GM23338 (cell line): ENCODE results near the gene ERC1. TPM values are rescaled to one million over a fixed set of nuclear protein-coding genes. Genes with fewer than 3 reads are reported as not detected.

Experiments used
- ATAC-seq: fragments of 200-7000 bp; cut with Tn5 transposase; 3 replicates; pipeline ENCODE4 v1.9.1; 2020
- DNase-seq: peaks from one replicate; pipeline ENCODE4 v3.0.0-alpha.2; 2015; ENCODE audit warnings: low spot score
- H2AFZ ChIP-seq: fragments of 200-600 bp; sonication (generic); 2 replicates; pipeline ENCODE4 v1.8.0; 2016; ENCODE audit warnings: antibody characterized with exemption, mild to moderate bottlenecking, moderate library complexity
- H3F3A ChIP-seq: fragments of 200-600 bp; sonication (generic); replicated peaks from 2 replicates; pipeline ENCODE4 v1.8.0; 2017; ENCODE audit warnings: antibody characterized with exemption, mixed run types, low read depth
- H3K27ac ChIP-seq: fragments of 200-600 bp; sonication (generic); 2 replicates; pipeline ENCODE4 v1.6.1; 2016; ENCODE audit warnings: low read depth
- H3K27me3 ChIP-seq: fragments of 200-600 bp; sonication (generic); 2 replicates; pipeline ENCODE4 v1.8.0; 2016; ENCODE audit warnings: mild to moderate bottlenecking, mixed run types, moderate library complexity; ENCODE audit not compliant: insufficient read depth
- H3K36me3 ChIP-seq: fragments of 200-600 bp; sonication (generic); 2 replicates; pipeline ENCODE4 v1.8.0; 2016; ENCODE audit warnings: mild to moderate bottlenecking; ENCODE audit not compliant: insufficient read depth
- H3K4me1 ChIP-seq: fragments of 200-600 bp; sonication (generic); 2 replicates; pipeline ENCODE4 v1.8.0; 2016; ENCODE audit warnings: mild to moderate bottlenecking, moderate library complexity; ENCODE audit not compliant: insufficient read depth
- H3K4me2 ChIP-seq: fragments of 200-600 bp; sonication (generic); 2 replicates; pipeline ENCODE4 v1.7.1; 2017; ENCODE audit warnings: mixed run types
- H3K4me3 ChIP-seq: fragments of 200-600 bp; sonication (generic); 2 replicates; pipeline ENCODE4 v1.6.1; 2016; ENCODE audit warnings: mixed run types
- H3K79me2 ChIP-seq: fragments of 200-600 bp; sonication (generic); replicated peaks from 2 replicates; pipeline ENCODE4 v1.8.0; 2017; ENCODE audit warnings: mild to moderate bottlenecking; ENCODE audit not compliant: insufficient read depth
- H3K9me2 ChIP-seq: fragments of 200-600 bp; sonication (generic); 2 replicates; pipeline ENCODE4 v1.8.0; 2017; ENCODE audit not compliant: insufficient read depth
- H4K20me1 ChIP-seq: fragments of 200-600 bp; sonication (generic); replicated peaks from 2 replicates; pipeline ENCODE4 v1.8.0; 2017; ENCODE audit warnings: mild to moderate bottlenecking; ENCODE audit not compliant: insufficient read depth
- H3K27ac Mint-ChIP-seq: 2 replicates; pipeline ENCODE4 v1.8.0; 2020; ENCODE audit warnings: inconsistent platforms, mild to moderate bottlenecking, moderate library complexity, mixed read lengths
- H3K27me3 Mint-ChIP-seq: 3 replicates; pipeline ENCODE4 v1.8.0; 2022; ENCODE audit warnings: low read depth, mild to moderate bottlenecking, moderate library complexity, mixed read lengths, inconsistent platforms; ENCODE audit not compliant: insufficient read depth, poor library complexity
- H3K36me3 Mint-ChIP-seq: 3 replicates; pipeline ENCODE4 v1.8.0; 2021; ENCODE audit warnings: low read depth, mild to moderate bottlenecking, inconsistent platforms, moderate library complexity, mixed read lengths
- H3K4me1 Mint-ChIP-seq: 3 replicates; pipeline ENCODE4 v1.8.0; 2020; ENCODE audit warnings: mild to moderate bottlenecking, inconsistent platforms, mixed read lengths
- H3K4me3 Mint-ChIP-seq: 3 replicates; pipeline ENCODE4 v1.8.0; 2021; ENCODE audit warnings: moderate library complexity, mild to moderate bottlenecking, inconsistent platforms, mixed read lengths
- H3K9me3 Mint-ChIP-seq: 3 replicates; pipeline ENCODE4 v1.8.0; 2020; ENCODE audit warnings: moderate library complexity, mild to moderate bottlenecking, inconsistent platforms, mixed read lengths
- CREB1 ChIP-seq: fragments of 250-450 bp; sonication (Bioruptor Pico); IDR thresholded peaks from 2 replicates; pipeline ENCODE4 v1.5.0; 2020; ENCODE audit warnings: low read depth, mild to moderate bottlenecking, moderate library complexity
- EZH2 ChIP-seq: fragments of 200-600 bp; sonication (generic); IDR thresholded peaks from one replicate; pipeline ENCODE4 v1.8.0; 2017; ENCODE audit warnings: antibody characterized with exemption, mild to moderate bottlenecking, low read depth; ENCODE audit not compliant: unreplicated experiment
- EZH2phosphoT487 ChIP-seq: fragments of 200-600 bp; sonication (generic); IDR thresholded peaks from one replicate; pipeline ENCODE4 v1.8.1; 2018; ENCODE audit warnings: antibody characterized with exemption; ENCODE audit not compliant: unreplicated experiment
- JUNB ChIP-seq: IDR thresholded peaks from one replicate; pipeline ENCODE4 v1.6.1; 2016; ENCODE audit warnings: antibody characterized with exemption; ENCODE audit not compliant: unreplicated experiment
- NANOG ChIP-seq: IDR thresholded peaks from 2 replicates; pipeline ENCODE4 v1.6.1; 2016; ENCODE audit warnings: antibody characterized with exemption, borderline replicate concordance
- POLR2AphosphoS5 ChIP-seq: IDR thresholded peaks from 2 replicates; pipeline ENCODE4 v1.6.1; 2016; ENCODE audit warnings: antibody characterized with exemption, low read depth
- REST ChIP-seq: IDR thresholded peaks from one replicate; pipeline ENCODE4 v1.6.1; 2018; ENCODE audit warnings: antibody characterized with exemption; ENCODE audit not compliant: unreplicated experiment
- STAT1 ChIP-seq: IDR thresholded peaks from one replicate; pipeline ENCODE4 v1.6.1; 2016; ENCODE audit warnings: antibody characterized with exemption; ENCODE audit not compliant: unreplicated experiment
- ZNF114 ChIP-seq: fragments of 250-450 bp; sonication (Bioruptor Pico); IDR thresholded peaks from 2 replicates; pipeline ENCODE4 v1.5.0; 2020; ENCODE audit warnings: mild to moderate bottlenecking, moderate library complexity
- ZNF331 ChIP-seq: fragments of 250-450 bp; sonication (Bioruptor Pico); IDR thresholded peaks from 2 replicates; pipeline ENCODE4 v1.5.0; 2020; ENCODE audit warnings: low read depth, mild to moderate bottlenecking, moderate library complexity
- polyA plus RNA-seq: library from polyadenylated mRNA; unstranded; fragments of >200 nt; fragmentation: Nextera tagmentation; extraction: Ambion mirVana; gene quantifications from 2 replicates; pipeline ENCODE4 v1.2.1, GENCODE V29; 2016
- total RNA-seq: library from RNA; depleted of rRNA; stranded (reverse); fragments of >200 nt; shearing (Covaris generic); gene quantifications from 2 replicates; pipeline ENCODE4 v1.2.3, GENCODE V29; 2014
- TF ChIP-seq, protein P1 (sequence below): IDR thresholded peaks from 2 replicates; pipeline ENCODE4 v1.6.1; 2016; ENCODE audit warnings: antibody characterized with exemption
- TF ChIP-seq, protein P2 (sequence below): fragments of 250-450 bp; sonication (Bioruptor Pico); IDR thresholded peaks from 2 replicates; pipeline ENCODE4 v1.5.0; 2020; ENCODE audit warnings: mild to moderate bottlenecking, moderate library complexity
- TF ChIP-seq, protein P3 (sequence below), 2 experiments: fragments of 200-600 bp in 1 of 2; sonication (generic) in 1 of 2; conservative IDR thresholded peaks; 2 replicates each; pipeline versions ENCODE4 v1.5.1 to v1.6.1; 2016 to 2017; ENCODE audit warnings: antibody characterized with exemption in 2 of 2, low read depth in 2 of 2, mild to moderate bottlenecking in 2 of 2, moderate library complexity in 1 of 2

ERC1 gene
- total and polyA plus RNA-seq, 2 experiments from 2014 or later: 28.1 to 35.3 TPM

- Mint-ChIP-seq H3K36me3 (peaks cover 14% of the 10 kb centered on the region), H3K27ac (no peak overlapping the region), H3K9me3 (peaks cover 13% of the 10 kb centered on the region), H3K4me1 (peaks cover 17% of the 10 kb centered on the region), H3K4me3 (no peak overlapping the region), H3K27me3 (no peaks in the 10 kb centered on the region)
- Histone ChIP-seq H3K9me2 (no peaks in the 10 kb centered on the region; the same call in 1 of the 2 replicates), H3K36me3 (no peaks in the 10 kb centered on the region), H4K20me1 (no peaks in the 10 kb centered on the region), H3F3A (no peaks in the 10 kb centered on the region), H3K4me2 (no peak overlapping the region), H3K27ac (no peak overlapping the region), H2AFZ (no peak overlapping the region), H3K79me2 (no peaks in the 10 kb centered on the region), H3K4me3 (no peak overlapping the region), H3K4me1 (peaks cover 4% of the 10 kb centered on the region; the same call in 1 of the 2 replicates), H3K27me3 (no peaks in the 10 kb centered on the region)
- ATAC-seq (no peak), DNase-seq (no peak)
- TF ChIP-seq EZH2: no peak
- TF ChIP-seq, protein P1, sequence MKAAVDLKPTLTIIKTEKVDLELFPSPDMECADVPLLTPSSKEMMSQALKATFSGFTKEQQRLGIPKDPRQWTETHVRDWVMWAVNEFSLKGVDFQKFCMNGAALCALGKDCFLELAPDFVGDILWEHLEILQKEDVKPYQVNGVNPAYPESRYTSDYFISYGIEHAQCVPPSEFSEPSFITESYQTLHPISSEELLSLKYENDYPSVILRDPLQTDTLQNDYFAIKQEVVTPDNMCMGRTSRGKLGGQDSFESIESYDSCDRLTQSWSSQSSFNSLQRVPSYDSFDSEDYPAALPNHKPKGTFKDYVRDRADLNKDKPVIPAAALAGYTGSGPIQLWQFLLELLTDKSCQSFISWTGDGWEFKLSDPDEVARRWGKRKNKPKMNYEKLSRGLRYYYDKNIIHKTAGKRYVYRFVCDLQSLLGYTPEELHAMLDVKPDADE: no peak
- no peak for TF ChIP-seq NANOG
- no peak for TF ChIP-seq ZNF114
- no peak for TF ChIP-seq ZNF331
- TF ChIP-seq, protein P2, sequence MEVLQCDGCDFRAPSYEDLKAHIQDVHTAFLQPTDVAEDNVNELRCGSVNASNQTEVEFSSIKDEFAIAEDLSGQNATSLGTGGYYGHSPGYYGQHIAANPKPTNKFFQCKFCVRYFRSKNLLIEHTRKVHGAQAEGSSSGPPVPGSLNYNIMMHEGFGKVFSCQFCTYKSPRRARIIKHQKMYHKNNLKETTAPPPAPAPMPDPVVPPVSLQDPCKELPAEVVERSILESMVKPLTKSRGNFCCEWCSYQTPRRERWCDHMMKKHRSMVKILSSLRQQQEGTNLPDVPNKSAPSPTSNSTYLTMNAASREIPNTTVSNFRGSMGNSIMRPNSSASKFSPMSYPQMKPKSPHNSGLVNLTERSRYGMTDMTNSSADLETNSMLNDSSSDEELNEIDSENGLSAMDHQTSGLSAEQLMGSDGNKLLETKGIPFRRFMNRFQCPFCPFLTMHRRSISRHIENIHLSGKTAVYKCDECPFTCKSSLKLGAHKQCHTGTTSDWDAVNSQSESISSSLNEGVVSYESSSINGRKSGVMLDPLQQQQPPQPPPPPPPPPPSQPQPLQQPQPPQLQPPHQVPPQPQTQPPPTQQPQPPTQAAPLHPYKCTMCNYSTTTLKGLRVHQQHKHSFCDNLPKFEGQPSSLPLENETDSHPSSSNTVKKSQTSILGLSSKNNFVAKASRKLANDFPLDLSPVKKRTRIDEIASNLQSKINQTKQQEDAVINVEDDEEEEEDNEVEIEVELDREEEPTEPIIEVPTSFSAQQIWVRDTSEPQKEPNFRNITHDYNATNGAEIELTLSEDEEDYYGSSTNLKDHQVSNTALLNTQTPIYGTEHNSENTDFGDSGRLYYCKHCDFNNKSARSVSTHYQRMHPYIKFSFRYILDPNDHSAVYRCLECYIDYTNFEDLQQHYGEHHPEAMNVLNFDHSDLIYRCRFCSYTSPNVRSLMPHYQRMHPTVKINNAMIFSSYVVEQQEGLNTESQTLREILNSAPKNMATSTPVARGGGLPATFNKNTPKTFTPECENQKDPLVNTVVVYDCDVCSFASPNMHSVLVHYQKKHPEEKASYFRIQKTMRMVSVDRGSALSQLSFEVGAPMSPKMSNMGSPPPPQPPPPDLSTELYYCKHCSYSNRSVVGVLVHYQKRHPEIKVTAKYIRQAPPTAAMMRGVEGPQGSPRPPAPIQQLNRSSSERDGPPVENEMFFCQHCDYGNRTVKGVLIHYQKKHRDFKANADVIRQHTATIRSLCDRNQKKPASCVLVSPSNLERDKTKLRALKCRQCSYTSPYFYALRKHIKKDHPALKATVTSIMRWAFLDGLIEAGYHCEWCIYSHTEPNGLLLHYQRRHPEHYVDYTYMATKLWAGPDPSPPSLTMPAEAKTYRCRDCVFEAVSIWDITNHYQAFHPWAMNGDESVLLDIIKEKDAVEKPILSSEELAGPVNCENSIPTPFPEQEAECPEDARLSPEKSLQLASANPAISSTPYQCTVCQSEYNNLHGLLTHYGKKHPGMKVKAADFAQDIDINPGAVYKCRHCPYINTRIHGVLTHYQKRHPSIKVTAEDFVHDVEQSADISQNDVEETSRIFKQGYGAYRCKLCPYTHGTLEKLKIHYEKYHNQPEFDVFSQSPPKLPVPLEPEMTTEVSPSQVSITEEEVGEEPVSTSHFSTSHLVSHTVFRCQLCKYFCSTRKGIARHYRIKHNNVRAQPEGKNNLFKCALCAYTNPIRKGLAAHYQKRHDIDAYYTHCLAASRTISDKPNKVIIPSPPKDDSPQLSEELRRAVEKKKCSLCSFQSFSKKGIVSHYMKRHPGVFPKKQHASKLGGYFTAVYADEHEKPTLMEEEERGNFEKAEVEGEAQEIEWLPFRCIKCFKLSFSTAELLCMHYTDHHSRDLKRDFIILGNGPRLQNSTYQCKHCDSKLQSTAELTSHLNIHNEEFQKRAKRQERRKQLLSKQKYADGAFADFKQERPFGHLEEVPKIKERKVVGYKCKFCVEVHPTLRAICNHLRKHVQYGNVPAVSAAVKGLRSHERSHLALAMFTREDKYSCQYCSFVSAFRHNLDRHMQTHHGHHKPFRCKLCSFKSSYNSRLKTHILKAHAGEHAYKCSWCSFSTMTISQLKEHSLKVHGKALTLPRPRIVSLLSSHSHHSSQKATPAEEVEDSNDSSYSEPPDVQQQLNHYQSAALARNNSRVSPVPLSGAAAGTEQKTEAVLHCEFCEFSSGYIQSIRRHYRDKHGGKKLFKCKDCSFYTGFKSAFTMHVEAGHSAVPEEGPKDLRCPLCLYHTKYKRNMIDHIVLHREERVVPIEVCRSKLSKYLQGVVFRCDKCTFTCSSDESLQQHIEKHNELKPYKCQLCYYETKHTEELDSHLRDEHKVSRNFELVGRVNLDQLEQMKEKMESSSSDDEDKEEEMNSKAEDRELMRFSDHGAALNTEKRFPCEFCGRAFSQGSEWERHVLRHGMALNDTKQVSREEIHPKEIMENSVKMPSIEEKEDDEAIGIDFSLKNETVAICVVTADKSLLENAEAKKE (CRISPR knock-in tag): no peak
- TF ChIP-seq POLR2AphosphoS5: no peak
- no peak for TF ChIP-seq CREB1
- TF ChIP-seq, protein P3, sequence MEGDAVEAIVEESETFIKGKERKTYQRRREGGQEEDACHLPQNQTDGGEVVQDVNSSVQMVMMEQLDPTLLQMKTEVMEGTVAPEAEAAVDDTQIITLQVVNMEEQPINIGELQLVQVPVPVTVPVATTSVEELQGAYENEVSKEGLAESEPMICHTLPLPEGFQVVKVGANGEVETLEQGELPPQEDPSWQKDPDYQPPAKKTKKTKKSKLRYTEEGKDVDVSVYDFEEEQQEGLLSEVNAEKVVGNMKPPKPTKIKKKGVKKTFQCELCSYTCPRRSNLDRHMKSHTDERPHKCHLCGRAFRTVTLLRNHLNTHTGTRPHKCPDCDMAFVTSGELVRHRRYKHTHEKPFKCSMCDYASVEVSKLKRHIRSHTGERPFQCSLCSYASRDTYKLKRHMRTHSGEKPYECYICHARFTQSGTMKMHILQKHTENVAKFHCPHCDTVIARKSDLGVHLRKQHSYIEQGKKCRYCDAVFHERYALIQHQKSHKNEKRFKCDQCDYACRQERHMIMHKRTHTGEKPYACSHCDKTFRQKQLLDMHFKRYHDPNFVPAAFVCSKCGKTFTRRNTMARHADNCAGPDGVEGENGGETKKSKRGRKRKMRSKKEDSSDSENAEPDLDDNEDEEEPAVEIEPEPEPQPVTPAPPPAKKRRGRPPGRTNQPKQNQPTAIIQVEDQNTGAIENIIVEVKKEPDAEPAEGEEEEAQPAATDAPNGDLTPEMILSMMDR (conservative IDR thresholded peaks at IDR 0.05; ENCODE audit: low read depth in 2 of 2): no peak
- no peak for TF ChIP-seq EZH2phosphoT487
- TF ChIP-seq STAT1: no peak
- TF ChIP-seq JUNB: no peak
- no peak for TF ChIP-seq REST
Observed at GRCh38 chr12:1382826-1383225, 391.8 kb downstream of the ERC1 start.
